GM19438 (cell line): ENCODE data around the gene CUL3.
"Not testable (repeated sequence)": the region's sequence is repeated elsewhere in the genome, so short reads cannot be mapped to it uniquely, and the experiment has no call there.

Experiments used
- ATAC-seq: cut with Tn5 transposase; IDR thresholded peaks from one replicate; pipeline ENCODE4 v1.9.1; 2021; ENCODE audit warnings: low read depth; ENCODE audit not compliant: unreplicated experiment

CUL3 gene

DNA sequence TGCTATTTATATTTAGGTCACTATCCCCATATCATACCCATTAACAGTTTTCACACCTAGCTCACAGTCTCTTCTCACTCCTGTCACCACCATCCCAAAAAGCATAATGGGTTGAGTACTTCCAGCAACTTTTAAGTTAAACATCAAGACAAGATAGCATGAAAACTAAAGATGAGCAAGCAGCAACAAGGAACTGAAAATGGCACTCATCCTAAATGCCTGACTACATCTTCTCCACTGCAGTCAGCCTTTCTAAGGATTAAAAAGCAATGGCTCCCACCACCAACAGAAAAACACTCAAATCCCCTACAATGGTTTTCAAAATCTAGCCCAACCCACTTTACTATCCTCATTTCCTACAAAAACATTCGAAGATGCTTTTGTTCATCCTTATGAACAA lies 38.2 kb downstream of the CUL3 start:
- no peak for ATAC-seq

DNA sequence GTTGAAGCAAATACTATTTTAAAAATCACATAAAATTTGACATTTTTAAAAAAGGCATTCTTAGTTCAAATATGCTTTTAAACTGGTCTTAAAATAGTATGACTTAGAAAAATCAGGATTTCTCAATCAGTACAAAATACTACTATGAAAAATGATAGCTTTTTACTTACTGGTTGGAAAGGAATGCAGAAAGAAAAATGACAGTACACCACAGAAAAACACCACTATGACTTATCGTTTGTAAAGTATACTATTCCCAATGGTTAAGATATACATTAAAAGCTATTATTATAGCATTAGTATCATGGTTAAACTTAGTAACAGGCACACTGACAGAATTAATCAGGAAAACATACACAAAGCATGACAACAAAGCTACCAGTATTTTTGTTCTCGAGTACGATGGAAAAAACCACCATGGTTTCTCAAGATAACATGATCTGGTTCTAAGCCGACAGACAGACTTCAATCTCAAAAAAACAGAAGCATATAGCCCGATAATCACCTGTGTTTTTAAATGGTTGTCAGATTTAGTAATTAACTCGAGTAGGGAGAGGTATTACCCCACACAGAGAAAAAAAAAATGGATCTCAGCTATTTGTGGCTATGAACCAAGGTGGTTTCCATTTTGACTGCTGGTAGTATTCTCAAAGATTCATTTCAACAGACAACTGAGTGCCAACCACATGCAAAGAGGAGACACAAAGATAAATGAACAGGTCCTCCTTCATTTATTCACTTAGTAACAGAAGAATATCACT lies 39.1 kb downstream of the CUL3 start:
- ATAC-seq: no peak

DNA sequence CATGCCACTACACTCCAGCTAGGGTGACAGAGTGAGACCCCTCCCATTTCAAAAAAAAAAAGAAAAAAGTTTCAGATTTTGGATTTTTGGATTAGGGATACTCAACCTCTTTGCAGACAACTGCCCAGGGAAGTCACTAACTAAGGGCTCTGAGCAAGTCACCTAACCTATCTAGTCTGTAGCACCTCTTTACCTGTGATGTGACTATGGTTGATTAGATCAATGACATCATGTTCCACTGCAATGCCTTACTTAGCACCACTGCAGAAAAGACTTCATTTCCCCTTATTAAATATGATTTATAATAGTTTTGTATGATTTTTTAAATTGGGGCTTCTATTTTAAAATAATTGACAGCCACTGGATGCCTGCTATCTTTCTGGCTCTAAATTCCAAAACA lies 41.2 kb downstream of the CUL3 start:
- ATAC-seq: no peak

DNA sequence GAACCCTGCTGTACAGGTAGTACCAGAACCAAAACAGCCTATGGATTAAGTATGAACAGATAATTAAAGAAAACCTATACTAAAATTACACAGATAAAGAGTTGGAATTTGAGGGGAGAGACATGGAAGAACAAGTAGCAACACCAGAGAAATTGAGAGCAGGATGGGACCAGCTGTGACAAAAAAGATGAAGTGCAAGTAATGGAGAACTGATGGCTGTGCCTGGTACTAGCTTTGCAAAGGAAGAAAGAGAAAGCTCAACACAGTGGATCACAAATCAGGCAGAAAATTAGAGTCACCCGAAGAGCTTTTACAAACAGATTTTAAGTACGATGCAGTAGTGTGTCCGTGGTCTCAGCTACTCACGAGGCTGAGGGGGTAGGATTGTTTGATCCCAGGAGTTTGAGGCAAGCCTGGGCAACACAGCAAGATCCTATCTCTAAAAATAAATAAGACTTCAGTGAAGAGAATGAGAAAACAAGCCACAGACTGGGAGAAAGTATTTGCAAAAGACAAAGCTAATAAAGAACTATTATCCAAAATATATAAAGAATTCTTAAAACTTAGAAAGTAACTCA lies 46.5 kb downstream of the CUL3 start:
- no peak for ATAC-seq

DNA sequence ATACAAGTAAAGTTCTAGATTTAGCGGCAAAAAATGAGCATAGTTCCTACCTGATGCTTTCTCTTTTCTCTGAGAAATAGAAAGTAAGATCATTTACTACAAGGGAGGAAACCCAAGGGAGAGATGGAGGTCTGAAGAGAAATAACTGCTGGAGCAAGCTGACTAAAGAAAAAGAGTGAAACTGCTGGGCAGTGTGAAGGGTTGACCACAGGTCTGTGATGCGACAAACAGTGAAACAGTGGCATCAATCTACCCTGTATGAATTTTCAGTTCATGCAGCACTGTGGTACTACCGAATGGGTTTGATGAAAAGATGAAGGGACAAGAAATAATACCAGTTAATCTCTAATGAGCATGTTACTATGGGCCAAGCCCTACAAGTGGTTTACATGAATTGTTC lies 52.2 kb downstream of the CUL3 start:
- ATAC-seq: no peak

DNA sequence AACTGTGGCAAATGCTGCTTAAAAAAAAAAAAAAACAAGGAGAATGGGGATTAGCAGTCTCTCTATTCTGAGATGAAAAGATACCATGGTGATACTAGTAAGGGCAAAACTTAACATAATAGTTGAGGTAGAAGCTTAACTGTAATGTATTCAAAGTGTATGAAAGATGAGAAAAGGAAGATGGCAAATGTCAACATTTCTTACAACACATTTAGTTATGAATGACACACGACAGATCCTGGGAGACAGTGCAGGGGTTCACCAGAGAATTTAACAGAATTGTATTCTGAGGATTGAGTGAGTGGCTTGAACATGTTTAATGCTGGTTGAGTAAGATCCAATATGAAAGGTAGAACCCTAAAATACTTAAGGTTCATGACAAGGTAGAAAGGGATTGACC lies 52.7 kb downstream of the CUL3 start:
- no peak for ATAC-seq

DNA sequence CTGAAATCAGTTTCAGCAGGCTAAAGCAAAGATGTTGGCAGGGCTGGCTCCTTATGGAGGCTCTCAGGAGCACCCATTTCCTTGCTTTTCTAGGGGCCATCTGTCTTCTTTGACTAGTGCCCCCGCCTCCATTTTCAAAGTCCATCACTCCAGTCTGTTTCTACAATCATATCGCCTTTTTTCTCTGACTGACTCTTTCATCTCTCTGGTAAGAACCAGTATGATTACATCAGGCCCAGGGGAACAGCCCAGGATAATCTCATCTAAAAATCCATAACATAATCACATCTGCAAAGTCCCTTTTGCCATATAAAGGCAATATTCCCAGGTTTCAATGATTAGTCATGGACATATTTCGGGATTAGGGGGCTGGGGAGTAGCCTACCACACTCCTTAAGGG lies 57.0 kb downstream of the CUL3 start:
- no peak for ATAC-seq

DNA sequence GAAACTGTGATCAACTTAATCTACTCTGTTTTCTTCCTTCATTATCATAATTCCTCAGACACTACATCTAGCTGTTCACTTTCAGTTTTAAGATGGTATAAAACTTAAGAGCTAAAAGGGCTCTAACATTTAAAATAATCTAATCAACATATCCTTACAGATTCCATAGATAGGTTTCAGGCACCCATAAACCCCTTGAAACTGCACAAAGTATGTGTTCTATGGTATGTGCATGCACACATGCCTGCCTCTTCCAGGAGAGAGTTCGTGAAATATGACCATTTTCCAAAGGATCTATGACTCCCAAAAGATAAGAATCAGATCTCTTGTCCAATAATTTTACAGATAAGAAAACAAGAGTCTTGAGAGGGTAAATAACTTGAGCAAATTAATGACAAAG lies 59.4 kb downstream of the CUL3 start:
- no peak for ATAC-seq

DNA sequence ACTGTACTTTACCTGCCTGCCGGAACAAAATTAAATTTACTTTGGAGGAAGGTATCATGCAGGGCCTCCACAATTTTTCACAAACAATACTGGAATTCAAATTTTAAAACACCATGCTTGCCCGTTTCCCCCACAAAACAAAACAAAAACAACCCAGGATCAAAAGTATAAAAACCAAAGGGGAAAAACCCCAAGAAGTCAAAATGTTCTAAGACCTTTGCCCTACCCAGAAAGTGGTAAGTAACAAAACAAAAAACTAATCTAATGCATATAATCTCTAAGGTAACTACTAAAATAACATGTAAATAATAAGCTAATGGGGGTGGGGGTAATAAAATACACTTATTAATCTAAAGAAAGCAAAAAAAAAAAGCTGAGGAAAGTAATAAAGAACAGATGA lies 60.5 kb downstream of the CUL3 start:
- no peak for ATAC-seq

DNA sequence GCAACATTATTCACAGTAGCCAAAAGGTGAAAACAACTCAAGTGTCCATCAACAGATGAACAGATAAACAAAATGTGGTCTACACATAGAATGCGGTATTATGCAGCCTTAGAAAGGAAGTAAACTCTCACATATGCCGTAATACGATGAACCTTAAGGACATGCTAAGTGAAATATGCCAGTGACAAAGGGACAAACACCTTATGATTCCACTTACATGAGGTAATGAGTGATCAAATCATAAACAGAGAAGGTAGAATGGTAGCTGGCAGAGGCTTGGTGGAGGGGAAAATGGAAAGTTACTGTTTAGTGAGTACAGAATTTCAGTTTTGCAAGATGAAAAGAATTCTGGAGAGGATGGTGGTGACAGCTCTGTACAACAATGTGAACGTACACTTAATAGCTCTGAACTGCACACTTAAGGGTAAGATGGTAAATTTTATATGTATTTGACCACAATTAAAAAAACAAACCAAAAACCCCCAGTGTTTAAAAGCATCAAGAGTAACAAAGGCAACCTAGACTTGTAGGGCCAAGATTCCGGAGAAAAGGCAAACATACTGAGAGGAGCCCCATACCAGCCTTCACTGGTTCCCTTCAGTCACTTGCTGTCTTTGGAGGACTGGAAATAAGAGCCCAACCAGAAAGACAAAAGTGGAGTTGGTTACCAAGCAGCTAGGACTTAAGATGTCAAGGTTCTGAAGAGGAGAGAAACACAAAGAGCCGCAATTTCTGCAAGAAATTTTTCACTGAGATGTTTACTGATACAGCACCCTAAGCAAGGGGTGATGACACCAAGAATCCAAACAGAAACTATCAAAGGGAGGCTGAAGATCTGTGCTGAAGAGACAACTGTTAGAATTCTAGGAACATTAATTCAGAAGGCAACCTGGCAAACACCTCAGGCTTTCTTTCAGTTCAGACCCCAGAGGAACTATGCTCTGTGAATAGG lies 61.3 kb downstream of the CUL3 start:
- no peak for ATAC-seq

DNA sequence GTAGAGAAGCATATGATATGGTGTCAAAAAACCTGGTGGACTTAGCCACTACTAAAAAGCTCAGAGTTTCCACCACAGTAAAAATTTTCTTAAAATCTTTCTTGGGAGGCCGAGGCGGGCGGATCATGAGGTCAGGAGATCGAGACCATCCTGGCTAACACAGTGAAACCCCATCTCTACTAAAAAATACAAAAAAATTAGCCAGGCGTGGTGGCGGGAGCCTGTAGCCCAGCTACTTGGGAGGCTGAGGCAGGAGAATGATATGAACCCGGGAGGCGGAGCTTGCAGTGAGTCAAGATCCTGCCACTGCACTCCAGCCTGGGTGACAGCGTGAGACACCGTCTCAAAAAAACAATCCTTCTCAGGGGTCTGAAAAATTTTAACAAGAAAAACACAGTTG lies 62.7 kb downstream of the CUL3 start:
- not testable (repeated sequence) for ATAC-seq

DNA sequence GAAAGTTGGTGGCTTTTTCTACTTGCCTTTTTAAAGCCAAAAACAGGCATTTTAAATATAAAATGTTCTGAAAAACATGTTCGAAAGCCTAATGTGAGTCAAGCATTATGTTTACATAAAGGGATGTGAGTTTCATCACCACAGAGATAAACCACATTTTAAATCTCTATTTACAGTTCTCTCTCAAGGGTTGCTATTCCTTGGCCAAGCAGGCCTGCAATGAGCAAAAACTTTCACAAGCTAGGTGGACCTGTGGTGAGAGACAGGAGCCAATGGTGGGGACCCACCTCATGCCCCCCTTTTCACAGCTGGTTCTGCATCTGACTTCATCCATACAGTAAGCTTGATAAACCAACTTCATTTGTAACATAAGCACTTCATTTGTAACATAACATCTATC lies 65.1 kb downstream of the CUL3 start:
- peak; percentile 74 for ATAC-seq

DNA sequence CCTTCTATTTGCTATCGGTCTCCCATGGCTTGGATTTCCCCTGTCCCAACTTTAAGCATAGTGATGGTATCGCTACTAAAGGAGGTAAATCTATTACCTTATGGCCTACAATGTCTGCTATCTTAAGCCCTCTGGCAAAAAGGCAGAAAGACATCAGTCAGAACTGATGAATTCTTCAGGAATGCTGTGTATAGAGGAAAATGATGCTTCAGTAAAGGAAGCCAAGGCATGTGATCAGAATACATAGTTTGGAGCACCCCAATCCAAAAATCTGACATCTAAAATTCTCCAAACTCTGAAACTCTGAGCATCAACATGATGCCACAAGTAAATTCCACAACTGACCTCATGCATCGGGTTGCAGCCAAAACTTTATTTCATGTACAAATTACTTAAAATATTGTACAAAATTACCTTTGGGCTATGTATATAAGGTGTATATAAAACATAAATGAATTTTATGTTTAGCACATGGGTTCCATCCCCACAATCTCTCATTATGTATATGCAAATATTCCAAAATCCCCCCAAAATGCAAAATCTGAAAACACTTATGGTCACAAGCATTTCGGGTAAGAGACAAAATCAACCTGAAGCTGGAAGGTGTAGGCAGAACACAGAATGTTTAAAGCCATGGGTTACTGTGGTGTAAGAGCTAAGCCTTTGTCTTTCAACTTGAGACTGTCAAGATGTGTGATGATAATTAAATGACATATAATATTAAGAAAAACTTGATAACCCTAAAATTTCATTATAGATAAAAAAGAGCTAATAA lies 66.2 kb downstream of the CUL3 start:
- ATAC-seq: no peak

DNA sequence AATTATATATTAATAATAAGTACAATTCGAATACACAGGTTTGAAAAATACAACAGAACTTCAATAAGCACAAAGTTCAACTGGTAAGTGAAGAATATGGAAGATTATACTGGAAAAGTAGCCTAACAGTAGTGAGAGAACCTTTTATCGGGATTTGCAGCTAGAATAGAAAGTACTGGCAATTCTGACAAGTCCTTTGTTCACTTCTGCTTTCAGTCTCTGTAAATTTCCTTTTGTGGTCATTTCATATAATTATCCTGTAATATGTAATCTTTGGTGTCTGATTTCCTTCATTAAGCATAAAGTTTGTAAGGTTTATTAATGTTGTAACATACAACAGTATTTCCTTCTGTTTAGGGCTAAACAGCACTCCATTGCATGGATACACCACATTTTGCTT lies 67.2 kb downstream of the CUL3 start:
- no peak for ATAC-seq

DNA sequence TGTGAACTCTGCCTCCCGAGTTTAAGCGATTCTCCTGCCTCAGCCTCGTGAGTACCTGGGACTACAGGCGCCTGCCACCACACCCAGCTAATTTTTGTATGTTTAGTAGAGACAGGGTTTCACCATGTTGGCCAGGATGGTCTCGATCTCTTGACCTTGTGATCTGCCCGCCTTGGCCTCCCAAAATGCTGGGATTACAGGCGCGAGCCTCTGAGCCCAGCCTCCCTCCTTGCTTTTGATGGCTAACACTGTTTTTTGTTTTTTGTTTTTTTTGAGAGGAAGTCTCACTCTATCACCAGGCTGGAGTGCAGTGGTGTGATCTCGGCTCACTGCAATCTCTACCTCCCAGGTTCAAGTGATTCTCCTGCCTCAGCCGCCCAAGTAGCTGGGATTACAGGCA lies 68.8 kb downstream of the CUL3 start:
- not testable (repeated sequence) for ATAC-seq

DNA sequence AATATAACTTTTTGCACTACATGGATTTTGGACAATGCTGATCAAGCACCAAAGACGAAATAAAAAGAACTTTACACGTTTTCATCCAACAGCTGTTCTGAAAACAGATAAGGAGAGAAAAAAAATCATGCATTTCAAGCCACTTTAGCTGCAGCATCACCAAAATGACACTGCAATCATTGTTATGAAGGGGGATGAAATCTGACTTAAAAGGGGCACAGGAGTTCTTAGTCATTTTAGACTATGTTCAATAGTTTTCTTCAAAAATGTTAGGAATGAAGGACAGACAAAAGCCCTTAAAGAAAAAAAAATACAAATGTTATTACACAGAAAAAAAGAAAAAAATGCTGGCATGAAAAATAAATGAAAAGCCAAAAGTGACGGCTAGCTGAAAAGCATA lies 71.2 kb downstream of the CUL3 start:
- no peak for ATAC-seq

DNA sequence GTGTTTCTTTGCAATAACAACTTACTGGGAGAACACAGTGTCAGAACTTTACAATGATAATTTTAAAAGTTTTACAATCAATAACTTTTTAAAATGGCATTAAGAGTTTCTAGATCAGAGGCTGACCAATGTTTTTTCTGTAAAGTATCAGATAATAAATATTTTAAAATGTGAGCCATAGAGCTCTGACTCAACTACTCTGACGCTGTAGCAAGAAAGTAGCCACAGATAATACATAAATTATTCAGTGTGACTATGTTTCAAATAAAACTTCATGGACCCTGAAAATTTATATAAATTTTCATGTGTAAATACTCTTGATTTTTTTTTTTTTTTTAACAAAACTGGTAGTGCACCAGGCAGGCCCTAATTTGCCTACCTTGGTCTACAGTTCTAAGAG lies 77.4 kb downstream of the CUL3 start:
- no peak for ATAC-seq

DNA sequence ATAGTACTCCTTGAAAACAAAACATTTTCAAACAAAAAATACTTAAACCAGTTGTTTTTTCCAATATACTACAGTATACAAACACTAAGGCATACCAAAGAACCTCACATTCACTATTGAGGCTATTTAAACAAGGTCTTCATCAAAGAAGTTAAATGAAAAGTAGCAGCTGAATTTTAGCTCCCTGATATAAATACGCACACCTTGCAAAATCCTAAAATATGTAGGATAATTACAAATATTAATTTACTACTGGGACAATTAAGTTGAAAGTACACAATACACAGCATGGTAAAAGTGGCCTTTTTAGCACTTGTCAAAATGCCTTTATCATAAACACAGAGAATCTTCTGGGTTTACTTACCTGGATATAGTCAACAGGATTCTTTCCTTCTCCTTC lies 78.7 kb downstream of the CUL3 start:
- no peak for ATAC-seq

DNA sequence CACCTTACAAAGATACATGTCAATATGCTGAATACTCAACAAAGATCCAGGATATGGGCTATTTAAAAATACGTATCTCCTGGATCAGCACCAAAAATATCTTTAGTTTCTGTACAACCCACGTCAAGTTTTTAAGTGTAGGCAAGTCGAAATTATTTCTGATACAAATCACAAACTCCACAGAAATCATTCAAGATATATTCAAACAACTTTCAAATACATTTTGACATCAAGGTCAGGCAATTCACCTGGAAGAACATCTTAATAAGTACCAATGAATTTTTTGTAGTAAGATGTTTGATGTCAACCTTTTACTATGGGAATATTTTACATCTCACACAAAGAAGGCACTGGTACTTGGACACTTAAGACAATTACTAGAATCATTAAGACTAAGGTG lies 86.2 kb downstream of the CUL3 start:
- no peak for ATAC-seq

DNA sequence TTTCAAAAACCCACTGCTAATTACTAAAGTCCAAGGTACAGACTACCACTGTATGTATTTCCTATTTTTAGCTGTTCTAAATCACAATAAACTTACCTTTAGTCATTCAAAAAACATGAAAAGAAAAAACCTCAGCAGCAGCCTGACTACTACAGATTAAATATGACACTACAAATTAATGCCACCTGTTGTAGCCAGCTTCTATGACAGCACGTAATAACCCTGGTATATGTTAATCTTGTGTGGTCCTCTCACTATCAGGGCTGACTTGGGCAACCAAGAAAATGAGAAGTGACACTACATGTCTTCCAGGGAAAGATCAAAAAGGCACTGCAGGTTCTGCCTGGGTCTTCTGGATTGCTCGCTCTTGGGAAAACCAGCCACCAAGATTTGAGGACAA lies 92.6 kb downstream of the CUL3 start:
- ATAC-seq: no peak

DNA sequence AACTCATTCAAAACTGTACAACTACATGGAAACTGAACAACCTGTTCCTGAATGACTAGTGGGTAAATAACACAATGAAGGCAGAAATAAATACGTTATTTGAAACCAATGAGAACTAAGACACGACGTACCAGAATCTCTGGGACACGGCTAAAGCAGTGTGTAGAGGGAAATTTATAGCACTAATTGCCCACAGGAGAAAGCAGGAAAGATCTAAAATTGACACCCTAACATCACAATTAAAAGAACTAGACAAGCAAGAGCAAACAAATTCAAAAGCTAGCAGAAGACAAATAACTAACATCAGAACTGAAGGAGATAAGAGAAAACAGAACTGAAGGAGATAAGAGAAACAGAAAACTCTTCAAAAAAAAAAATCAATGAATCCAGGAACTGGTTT lies 97.2 kb downstream of the CUL3 start:
- not testable (repeated sequence) for ATAC-seq
